GM06990 (cell line): ENCODE data around the gene XG.

Experiments
- DNase-seq: peaks from one replicate; pipeline ENCODE4 v3.0.0-alpha.2; 2011; ENCODE audit not compliant: insufficient read length; ENCODE audit errors: extremely low read depth
- H3K27me3 ChIP-seq: replicated peaks from 2 replicates; pipeline ENCODE4 v1.6.0; 2011; ENCODE audit warnings: low read length; ENCODE audit not compliant: control insufficient read depth, insufficient read depth
- H3K36me3 ChIP-seq: 2 replicates; pipeline ENCODE4 v1.5.1; 2011; ENCODE audit warnings: low read length; ENCODE audit not compliant: control insufficient read depth, insufficient read depth
- H3K4me3 ChIP-seq: replicated peaks from 2 replicates; pipeline ENCODE4 v1.5.1; 2011; ENCODE audit warnings: low read depth, mild to moderate bottlenecking, control low read depth, low read length
- TF ChIP-seq, protein P1 (sequence below): IDR thresholded peaks from 2 replicates; pipeline ENCODE4 v1.5.1; 2011; ENCODE audit warnings: low read length, control low read depth, mild to moderate bottlenecking, inconsistent platforms; ENCODE audit not compliant: insufficient read depth, poor library complexity, severe bottlenecking

The XG gene

DNA sequence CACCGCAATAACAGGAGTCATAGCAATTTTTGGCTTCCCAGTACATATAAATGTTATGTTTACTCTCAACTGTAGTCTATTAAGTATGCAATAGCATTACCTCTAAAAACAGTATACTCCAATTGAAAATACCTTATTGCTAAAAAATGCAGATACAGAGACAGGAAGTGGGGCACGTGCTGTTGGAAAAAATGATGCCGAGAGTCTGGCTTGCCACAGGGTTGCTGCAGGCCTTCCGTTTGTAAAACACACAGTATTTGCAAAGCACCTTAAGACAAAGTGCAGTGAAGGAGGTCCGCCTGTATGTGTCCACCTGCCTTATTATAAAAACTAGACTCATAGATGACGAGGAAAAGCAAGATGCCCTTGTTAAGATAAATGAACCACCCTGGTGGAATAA, 37.3 kb upstream of the XG start:
- Histone ChIP-seq H3K4me3 (no peak overlapping the region), H3K36me3 (peaks cover 19% of the 10 kb centered on the region), H3K27me3 (no peaks in the 10 kb centered on the region)
- TF ChIP-seq, protein P1, sequence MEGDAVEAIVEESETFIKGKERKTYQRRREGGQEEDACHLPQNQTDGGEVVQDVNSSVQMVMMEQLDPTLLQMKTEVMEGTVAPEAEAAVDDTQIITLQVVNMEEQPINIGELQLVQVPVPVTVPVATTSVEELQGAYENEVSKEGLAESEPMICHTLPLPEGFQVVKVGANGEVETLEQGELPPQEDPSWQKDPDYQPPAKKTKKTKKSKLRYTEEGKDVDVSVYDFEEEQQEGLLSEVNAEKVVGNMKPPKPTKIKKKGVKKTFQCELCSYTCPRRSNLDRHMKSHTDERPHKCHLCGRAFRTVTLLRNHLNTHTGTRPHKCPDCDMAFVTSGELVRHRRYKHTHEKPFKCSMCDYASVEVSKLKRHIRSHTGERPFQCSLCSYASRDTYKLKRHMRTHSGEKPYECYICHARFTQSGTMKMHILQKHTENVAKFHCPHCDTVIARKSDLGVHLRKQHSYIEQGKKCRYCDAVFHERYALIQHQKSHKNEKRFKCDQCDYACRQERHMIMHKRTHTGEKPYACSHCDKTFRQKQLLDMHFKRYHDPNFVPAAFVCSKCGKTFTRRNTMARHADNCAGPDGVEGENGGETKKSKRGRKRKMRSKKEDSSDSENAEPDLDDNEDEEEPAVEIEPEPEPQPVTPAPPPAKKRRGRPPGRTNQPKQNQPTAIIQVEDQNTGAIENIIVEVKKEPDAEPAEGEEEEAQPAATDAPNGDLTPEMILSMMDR: no peak
- DNase-seq: no peak

DNA sequence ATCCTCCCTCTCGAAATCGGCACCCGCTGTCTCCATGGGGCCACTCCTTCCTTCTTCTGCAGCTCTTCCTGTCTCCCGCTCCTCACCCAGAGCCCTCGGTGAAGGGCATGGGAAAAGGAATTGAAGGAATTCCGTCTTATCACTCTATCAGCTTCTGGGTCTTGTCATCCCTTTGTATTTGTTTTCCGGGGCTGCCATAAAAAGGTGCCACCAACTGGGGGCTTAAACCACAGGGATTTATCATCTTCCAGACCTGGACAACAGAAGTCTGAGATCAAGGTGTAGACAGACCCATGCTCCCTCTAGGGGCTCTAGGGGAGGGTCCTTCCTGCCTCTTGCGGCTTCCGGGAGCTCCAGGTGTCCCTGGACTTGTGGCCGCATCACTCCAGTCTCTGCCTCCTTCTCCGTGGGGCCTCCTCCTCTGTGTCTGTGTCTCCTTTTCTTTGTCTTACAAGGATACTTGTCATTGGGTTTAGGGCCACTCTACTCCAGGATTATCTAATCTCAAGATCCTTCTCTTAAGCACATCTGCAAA, 36.7 kb upstream of the XG start:
- TF ChIP-seq, protein P1: no peak
- H3K27me3 ChIP-seq: no peaks in the 10 kb centered on the region

DNA sequence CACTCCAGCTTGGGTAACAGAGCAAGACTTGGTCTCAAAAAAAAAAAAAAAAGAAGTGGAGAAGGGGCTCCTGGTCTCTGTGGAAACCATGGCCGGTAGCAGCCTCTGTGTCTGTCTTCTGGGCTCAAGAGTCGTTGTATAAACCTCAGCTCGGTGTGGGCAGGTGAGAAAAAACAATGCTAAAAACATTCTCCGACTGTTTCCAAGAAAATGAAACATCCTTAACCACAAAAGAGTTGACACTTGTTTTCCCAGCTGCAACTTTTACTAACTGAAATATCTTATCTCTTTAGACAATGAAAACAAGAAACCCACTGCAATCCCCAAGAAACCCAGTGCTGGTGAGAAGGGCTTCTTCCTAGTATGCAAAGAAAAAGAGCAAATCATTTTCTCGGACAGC, 34.5 kb upstream of the XG start:
- Histone ChIP-seq H3K4me3 (no peak overlapping the region), H3K36me3 (peaks cover 22% of the 10 kb centered on the region), H3K27me3 (no peaks in the 10 kb centered on the region)
- DNase-seq: no peak
- TF ChIP-seq, protein P1: no peak

More for the DNA sequence above, 36.7 kb upstream of the XG start:
- DNase-seq: no peak
- Histone ChIP-seq H3K4me3 (no peak overlapping the region), H3K36me3 (peaks cover 19% of the 10 kb centered on the region)

GRCh38 chrX:2718821-2719220, 33.0 kb upstream of the XG start:
- H3K27me3 ChIP-seq: no peaks in the 10 kb centered on the region
- TF ChIP-seq, protein P1: no peak
- H3K36me3 ChIP-seq: peaks cover 25% of the 10 kb centered on the region
- H3K4me3 ChIP-seq: no peak overlapping the region
- DNase-seq: no peak

GRCh38 chrX:2719774-2720447, 31.9 kb upstream of the XG start:
- no peak for DNase-seq
- Histone ChIP-seq H3K27me3 (no peaks in the 10 kb centered on the region), H3K36me3 (peaks cover 25% of the 10 kb centered on the region), H3K4me3 (no peak overlapping the region)
- TF ChIP-seq, protein P1: no peak
